Liver (tissue), 3 donors: ENCODE results near the gene JAG2.

Experiments used
- JUND ChIP-seq, 2 donors: IDR thresholded peaks; 2 replicates each; pipeline ENCODE4 v1.6.1; 2016; ENCODE audit warnings: antibody characterized with exemption in 2 of 2
- RAD21 ChIP-seq, 2 donors: IDR thresholded peaks; 2 replicates each; pipeline ENCODE4 v1.6.1; 2016; ENCODE audit warnings: antibody characterized with exemption in 2 of 2, mild to moderate bottlenecking in 2 of 2
- TAF1 ChIP-seq: conservative IDR thresholded peaks from 2 replicates; pipeline ENCODE4 v1.6.1; 2016; ENCODE audit warnings: antibody characterized with exemption, mild to moderate bottlenecking
- YY1 ChIP-seq: IDR thresholded peaks from 2 replicates; pipeline ENCODE4 v1.6.1; 2016; ENCODE audit warnings: antibody characterized with exemption, mild to moderate bottlenecking
- TF ChIP-seq, protein P1 (sequence below): fragments of 150-350 bp; IDR thresholded peaks from 2 replicates; pipeline ENCODE4 v1.5.1; 2017; ENCODE audit warnings: improper control_type of control experiment, low read depth, low read length; ENCODE audit not compliant: missing input control
- TF ChIP-seq, protein P2 (sequence below): IDR thresholded peaks from 2 replicates; pipeline ENCODE4 v1.6.1; 2016; ENCODE audit warnings: antibody characterized with exemption
- TF ChIP-seq, protein P3 (sequence below): IDR thresholded peaks from 2 replicates; pipeline ENCODE4 v1.6.1; 2016; ENCODE audit warnings: antibody characterized with exemption, mild to moderate bottlenecking
- TF ChIP-seq, protein P4 (sequence below): IDR thresholded peaks from 2 replicates; pipeline ENCODE4 v1.6.1; 2016; ENCODE audit warnings: antibody characterized with exemption
- donor health status: healthy.
- donor health status: healthy.

DNA sequence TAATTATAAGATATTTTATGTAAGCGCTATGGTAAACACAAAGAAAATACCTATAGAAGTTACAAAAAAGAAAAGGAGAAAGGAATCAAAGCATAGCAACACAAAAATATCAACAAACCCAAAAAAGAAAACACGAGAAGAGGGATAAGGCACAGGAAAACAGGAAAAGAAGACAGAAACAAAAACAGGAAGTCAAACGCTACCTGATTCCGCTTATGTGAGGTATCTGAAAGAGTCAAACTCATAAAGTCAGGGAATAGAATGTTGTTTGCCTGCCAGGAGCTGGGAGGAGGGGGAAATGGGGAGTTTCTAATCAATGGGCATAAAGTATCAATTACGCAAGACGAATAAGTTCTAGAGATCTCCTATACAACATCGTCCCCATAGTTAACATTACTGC, 63.4 kb downstream of the JAG2 start:
- TF ChIP-seq, protein P1, sequence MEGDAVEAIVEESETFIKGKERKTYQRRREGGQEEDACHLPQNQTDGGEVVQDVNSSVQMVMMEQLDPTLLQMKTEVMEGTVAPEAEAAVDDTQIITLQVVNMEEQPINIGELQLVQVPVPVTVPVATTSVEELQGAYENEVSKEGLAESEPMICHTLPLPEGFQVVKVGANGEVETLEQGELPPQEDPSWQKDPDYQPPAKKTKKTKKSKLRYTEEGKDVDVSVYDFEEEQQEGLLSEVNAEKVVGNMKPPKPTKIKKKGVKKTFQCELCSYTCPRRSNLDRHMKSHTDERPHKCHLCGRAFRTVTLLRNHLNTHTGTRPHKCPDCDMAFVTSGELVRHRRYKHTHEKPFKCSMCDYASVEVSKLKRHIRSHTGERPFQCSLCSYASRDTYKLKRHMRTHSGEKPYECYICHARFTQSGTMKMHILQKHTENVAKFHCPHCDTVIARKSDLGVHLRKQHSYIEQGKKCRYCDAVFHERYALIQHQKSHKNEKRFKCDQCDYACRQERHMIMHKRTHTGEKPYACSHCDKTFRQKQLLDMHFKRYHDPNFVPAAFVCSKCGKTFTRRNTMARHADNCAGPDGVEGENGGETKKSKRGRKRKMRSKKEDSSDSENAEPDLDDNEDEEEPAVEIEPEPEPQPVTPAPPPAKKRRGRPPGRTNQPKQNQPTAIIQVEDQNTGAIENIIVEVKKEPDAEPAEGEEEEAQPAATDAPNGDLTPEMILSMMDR, result no peak
- TF ChIP-seq TAF1 (no peak), JUND (IDR thresholded peaks at IDR 0.05) (no peak), YY1 (no peak), RAD21 (IDR thresholded peaks at IDR 0.05) (no peak)
- TF ChIP-seq, protein P2, sequence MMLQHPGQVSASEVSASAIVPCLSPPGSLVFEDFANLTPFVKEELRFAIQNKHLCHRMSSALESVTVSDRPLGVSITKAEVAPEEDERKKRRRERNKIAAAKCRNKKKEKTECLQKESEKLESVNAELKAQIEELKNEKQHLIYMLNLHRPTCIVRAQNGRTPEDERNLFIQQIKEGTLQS, result no peak
- TF ChIP-seq, protein P3, sequence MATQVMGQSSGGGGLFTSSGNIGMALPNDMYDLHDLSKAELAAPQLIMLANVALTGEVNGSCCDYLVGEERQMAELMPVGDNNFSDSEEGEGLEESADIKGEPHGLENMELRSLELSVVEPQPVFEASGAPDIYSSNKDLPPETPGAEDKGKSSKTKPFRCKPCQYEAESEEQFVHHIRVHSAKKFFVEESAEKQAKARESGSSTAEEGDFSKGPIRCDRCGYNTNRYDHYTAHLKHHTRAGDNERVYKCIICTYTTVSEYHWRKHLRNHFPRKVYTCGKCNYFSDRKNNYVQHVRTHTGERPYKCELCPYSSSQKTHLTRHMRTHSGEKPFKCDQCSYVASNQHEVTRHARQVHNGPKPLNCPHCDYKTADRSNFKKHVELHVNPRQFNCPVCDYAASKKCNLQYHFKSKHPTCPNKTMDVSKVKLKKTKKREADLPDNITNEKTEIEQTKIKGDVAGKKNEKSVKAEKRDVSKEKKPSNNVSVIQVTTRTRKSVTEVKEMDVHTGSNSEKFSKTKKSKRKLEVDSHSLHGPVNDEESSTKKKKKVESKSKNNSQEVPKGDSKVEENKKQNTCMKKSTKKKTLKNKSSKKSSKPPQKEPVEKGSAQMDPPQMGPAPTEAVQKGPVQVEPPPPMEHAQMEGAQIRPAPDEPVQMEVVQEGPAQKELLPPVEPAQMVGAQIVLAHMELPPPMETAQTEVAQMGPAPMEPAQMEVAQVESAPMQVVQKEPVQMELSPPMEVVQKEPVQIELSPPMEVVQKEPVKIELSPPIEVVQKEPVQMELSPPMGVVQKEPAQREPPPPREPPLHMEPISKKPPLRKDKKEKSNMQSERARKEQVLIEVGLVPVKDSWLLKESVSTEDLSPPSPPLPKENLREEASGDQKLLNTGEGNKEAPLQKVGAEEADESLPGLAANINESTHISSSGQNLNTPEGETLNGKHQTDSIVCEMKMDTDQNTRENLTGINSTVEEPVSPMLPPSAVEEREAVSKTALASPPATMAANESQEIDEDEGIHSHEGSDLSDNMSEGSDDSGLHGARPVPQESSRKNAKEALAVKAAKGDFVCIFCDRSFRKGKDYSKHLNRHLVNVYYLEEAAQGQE, result no peak
- TF ChIP-seq, protein P4, sequence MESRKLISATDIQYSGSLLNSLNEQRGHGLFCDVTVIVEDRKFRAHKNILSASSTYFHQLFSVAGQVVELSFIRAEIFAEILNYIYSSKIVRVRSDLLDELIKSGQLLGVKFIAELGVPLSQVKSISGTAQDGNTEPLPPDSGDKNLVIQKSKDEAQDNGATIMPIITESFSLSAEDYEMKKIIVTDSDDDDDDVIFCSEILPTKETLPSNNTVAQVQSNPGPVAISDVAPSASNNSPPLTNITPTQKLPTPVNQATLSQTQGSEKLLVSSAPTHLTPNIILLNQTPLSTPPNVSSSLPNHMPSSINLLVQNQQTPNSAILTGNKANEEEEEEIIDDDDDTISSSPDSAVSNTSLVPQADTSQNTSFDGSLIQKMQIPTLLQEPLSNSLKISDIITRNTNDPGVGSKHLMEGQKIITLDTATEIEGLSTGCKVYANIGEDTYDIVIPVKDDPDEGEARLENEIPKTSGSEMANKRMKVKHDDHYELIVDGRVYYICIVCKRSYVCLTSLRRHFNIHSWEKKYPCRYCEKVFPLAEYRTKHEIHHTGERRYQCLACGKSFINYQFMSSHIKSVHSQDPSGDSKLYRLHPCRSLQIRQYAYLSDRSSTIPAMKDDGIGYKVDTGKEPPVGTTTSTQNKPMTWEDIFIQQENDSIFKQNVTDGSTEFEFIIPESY, result no peak
